GM20000 (cell line): ENCODE data around the gene CD33.

Source experiments
- DNase-seq: peaks from one replicate; pipeline ENCODE4 v3.0.0; 2012; ENCODE audit warnings: low spot score
- CTCF ChIP-seq: IDR thresholded peaks from 2 replicates; pipeline ENCODE4 v1.5.1; 2012; ENCODE audit warnings: mild to moderate bottlenecking, control low read depth; ENCODE audit errors: extremely low read depth, missing control alignments

Gene CD33

DNA sequence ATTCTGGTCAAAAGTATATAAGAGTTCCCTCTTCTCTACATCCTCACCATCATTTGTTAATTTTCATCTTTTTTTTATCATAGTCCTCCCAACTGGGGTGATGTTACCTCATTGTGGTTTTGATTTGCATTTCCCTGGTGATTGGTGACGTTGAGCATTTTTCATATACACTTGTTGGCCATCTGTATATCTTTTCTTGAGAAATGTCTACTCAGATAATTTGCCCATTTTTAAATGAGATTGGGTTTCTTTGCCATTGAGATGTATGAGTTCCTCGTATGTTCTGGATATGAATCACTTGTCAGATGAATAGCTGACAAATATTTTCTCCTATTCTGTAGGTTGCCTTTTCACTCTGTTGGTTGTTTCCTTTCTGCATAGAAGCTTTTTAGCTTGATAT, 2.4 kb downstream of the CD33 start:
- no peak for TF ChIP-seq CTCF
- no peak for DNase-seq

GRCh38 chr19:51227966-51228365, 3.1 kb downstream of the CD33 start:
- TF ChIP-seq CTCF, result no peak
- DNase-seq, result no peak

GRCh38 chr19:51240866-51241265, 16.0 kb downstream of the CD33 start:
- DNase-seq, result no peak
- TF ChIP-seq CTCF, result no peak

GRCh38 chr19:51242881-51243630, 18.2 kb downstream of the CD33 start:
- no peak for DNase-seq
- no peak for TF ChIP-seq CTCF

DNA sequence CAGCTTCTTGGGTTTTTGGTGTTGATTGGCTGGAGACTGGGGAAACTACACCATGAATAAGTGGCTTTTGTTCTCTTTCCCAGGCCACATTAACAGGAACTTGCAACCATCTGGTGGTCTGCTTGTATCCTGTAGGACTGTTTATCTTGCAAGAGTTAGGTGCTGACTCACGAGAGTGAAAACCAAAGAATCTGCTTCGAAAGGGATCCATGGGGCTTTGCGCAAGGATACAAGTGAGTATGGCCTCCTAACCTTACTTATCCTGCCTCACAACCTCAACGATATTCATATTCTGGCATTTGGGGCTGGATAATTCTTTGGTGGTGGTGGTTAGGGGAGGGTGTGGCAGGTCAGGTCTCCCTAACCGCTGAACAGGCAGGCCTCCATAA, 21.3 kb downstream of the CD33 start:
- TF ChIP-seq CTCF, result no peak
- no peak for DNase-seq

GRCh38 chr19:51247972-51248590, 23.2 kb downstream of the CD33 start:
- DNase-seq, result no peak
- no peak for TF ChIP-seq CTCF

DNA sequence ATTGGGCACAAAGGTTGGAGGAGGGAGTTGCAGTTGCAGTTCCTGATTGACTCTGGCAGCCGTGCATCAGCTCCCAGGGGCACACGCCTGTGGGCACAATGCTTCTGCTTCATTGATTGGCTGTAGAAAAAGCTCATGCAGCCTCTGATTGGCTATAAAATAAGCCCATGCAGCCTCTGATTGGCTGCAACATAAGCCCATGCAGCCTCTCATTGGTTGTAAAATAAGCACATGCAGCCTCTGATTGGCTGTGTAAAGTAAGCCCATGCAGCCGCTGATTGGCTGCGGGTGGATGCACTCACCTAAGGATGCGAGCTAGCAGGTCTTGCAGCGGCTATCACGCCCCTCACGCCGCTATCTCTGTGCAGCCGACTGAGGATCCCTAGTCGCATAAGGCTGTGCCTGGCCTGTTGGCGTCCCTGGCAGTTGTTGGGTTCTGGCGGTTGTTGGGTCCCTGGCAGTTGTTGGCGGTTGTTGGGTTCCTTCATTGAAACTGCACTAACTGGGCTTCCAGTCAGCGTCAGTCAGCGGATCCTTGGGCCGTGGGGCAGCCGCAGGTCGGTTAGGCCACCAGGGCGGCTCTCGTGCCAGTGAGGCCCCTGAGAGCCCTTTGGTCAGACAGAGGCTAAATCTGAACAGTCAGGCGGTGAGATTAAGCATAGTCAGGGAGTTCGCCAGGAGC, 26.0 kb downstream of the CD33 start, which contains the start of gene SIGLECL1:
Gene SIGLECL1 (plus strand): TSS at position 295 of the 682 bp plus-strand sequence. CDS start 12,993 bp downstream, outside the sequence.
- no peak for DNase-seq
- TF ChIP-seq CTCF, result no peak
